SK-N-SH treated with all-trans-retinoic acid at 6 μM for 48 hours (cell line): ENCODE results near the gene RPS6KA2.

Experiments
- ATAC-seq: fragments of 200-7000 bp; cut with Tn5 transposase; 3 replicates; pipeline ENCODE4 v1.9.1; 2020; ENCODE audit warnings: mild to moderate bottlenecking, moderate library complexity
- ARNTL ChIP-seq: fragments of 450-650 bp; formaldehyde crosslinking; IDR thresholded peaks from 2 replicates; pipeline ENCODE4 v1.5.0; 2020; ENCODE audit warnings: low read depth, mild to moderate bottlenecking, moderate library complexity, borderline replicate concordance
- CSDC2 ChIP-seq: fragments of 250-450 bp; sonication (Bioruptor Pico); IDR thresholded peaks from 2 replicates; pipeline ENCODE4 v1.5.0; 2020; ENCODE audit warnings: mild to moderate bottlenecking, moderate library complexity
- ESRRG ChIP-seq: fragments of 250-450 bp; sonication (Bioruptor Pico); IDR thresholded peaks from 2 replicates; pipeline ENCODE4 v1.6.1; 2021; ENCODE audit warnings: mild to moderate bottlenecking
- GLIS3 ChIP-seq: fragments of 250-450 bp; sonication (Bioruptor Pico); IDR thresholded peaks from 2 replicates; pipeline ENCODE4 v1.5.0; 2020; ENCODE audit warnings: mild to moderate bottlenecking, moderate library complexity
- ISL1 ChIP-seq: fragments of 250-450 bp; sonication (Bioruptor Pico); IDR thresholded peaks from 2 replicates; pipeline ENCODE4 v2.1.2; 2022; ENCODE audit warnings: mild to moderate bottlenecking, moderate library complexity
- OSR1 ChIP-seq: fragments of 250-450 bp; sonication (Bioruptor Pico); IDR thresholded peaks from 2 replicates; pipeline ENCODE4 v1.8.0; 2022; ENCODE audit warnings: moderate library complexity, mild to moderate bottlenecking, inconsistent platforms
- PATZ1 ChIP-seq: fragments of 250-450 bp; sonication (Bioruptor Pico); IDR thresholded peaks from 2 replicates; pipeline ENCODE4 v1.8.0; 2020; ENCODE audit warnings: mild to moderate bottlenecking, moderate library complexity, borderline replicate concordance
- SNAI2 ChIP-seq: fragments of 250-450 bp; sonication (Bioruptor Pico); IDR thresholded peaks from 2 replicates; pipeline ENCODE4 v1.5.0; 2020; ENCODE audit warnings: mild to moderate bottlenecking, moderate library complexity
- TCF4 ChIP-seq: fragments of 250-450 bp; sonication (Bioruptor Pico); IDR thresholded peaks from 2 replicates; pipeline ENCODE4 v1.8.0; 2021; ENCODE audit warnings: mild to moderate bottlenecking, moderate library complexity, borderline replicate concordance
- TOX ChIP-seq: fragments of 250-450 bp; sonication (Bioruptor Pico); IDR thresholded peaks from 2 replicates; pipeline ENCODE4 v1.8.0; 2021; ENCODE audit warnings: mild to moderate bottlenecking, moderate library complexity, borderline replicate concordance
- TSHZ2 ChIP-seq: fragments of 250-450 bp; sonication (Bioruptor Pico); IDR thresholded peaks from 2 replicates; pipeline ENCODE4 v1.5.0; 2020; ENCODE audit warnings: mild to moderate bottlenecking, moderate library complexity
- ZC3H10 ChIP-seq: fragments of 250-450 bp; sonication (Bioruptor Pico); IDR thresholded peaks from 2 replicates; pipeline ENCODE4 v1.5.1; 2021; ENCODE audit warnings: mild to moderate bottlenecking, moderate library complexity
- ZFP3 ChIP-seq: fragments of 250-450 bp; sonication (Bioruptor Pico); IDR thresholded peaks from 2 replicates; pipeline ENCODE4 v1.5.0; 2020; ENCODE audit warnings: mild to moderate bottlenecking, moderate library complexity
- ZNF565 ChIP-seq: fragments of 450-650 bp; formaldehyde crosslinking; conservative IDR thresholded peaks from 2 replicates; pipeline ENCODE4 v1.5.0; 2020; ENCODE audit warnings: low read depth, mild to moderate bottlenecking, moderate library complexity
- ZNF70 ChIP-seq: fragments of 450-650 bp; formaldehyde crosslinking; IDR thresholded peaks from 2 replicates; pipeline ENCODE4 v1.5.0; 2020; ENCODE audit warnings: mild to moderate bottlenecking, moderate library complexity
- ZNF8 ChIP-seq: fragments of 450-650 bp; formaldehyde crosslinking; IDR thresholded peaks from 2 replicates; pipeline ENCODE4 v1.5.0; 2020; ENCODE audit warnings: mild to moderate bottlenecking, moderate library complexity
- TF ChIP-seq, protein P1 (sequence below): fragments of 250-450 bp; sonication (Bioruptor Pico); IDR thresholded peaks from 2 replicates; pipeline ENCODE4 v1.5.1; 2020; ENCODE audit warnings: low read depth, mild to moderate bottlenecking, moderate library complexity

Gene RPS6KA2

DNA sequence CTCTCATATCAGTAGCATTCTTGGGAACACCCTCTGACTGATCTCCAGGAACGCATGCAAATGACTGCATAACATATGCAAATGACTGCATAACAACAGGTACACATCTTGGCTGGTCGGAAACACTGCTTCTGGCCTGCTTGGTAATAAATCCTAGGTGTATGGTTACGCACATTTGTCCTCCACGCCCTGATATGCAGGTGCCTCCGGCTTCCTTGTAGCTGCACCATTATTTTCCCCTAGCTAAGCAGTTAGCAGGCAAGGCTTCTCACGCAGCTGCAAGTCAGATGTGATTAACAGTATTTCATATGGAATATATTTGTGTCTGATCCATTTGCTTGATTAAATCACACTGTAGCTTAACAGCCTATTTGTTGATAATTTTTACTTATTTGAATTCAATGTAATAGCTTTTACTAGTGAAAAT, 5.9 kb downstream of the RPS6KA2 start (continued):
- TF ChIP-seq TSHZ2 (CRISPR knock-in tag) (no peak), ZNF565 (CRISPR knock-in tag) (no peak), ZNF8 (no peak), ISL1 (CRISPR knock-in tag) (no peak), ZNF70 (CRISPR knock-in tag) (no peak), OSR1 (CRISPR knock-in tag) (no peak)
- TF ChIP-seq, protein P1, sequence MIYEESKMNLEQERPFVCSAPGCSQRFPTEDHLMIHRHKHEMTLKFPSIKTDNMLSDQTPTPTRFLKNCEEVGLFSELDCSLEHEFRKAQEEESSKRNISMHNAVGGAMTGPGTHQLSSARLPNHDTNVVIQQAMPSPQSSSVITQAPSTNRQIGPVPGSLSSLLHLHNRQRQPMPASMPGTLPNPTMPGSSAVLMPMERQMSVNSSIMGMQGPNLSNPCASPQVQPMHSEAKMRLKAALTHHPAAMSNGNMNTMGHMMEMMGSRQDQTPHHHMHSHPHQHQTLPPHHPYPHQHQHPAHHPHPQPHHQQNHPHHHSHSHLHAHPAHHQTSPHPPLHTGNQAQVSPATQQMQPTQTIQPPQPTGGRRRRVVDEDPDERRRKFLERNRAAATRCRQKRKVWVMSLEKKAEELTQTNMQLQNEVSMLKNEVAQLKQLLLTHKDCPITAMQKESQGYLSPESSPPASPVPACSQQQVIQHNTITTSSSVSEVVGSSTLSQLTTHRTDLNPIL (CRISPR knock-in tag): no peak

- peak; percentile 6 for ATAC-seq
- TF ChIP-seq SNAI2 (CRISPR knock-in tag) (0 out of 2 replicates have a peak, but pooled peaks have one; percentile 22), ZNF70 (CRISPR knock-in tag) (peak; percentile 92), TCF4 (CRISPR knock-in tag) (peak; percentile 48)
- TF ChIP-seq, protein P1 (CRISPR knock-in tag): no peak
These were observed 6.5 kb downstream of the RPS6KA2 start for GRCh38 chr6:166620478-166621113.

- TF ChIP-seq CSDC2 (CRISPR knock-in tag) (peak; percentile 16; the same call in 1 of the 2 replicates), ZFP3 (CRISPR knock-in tag) (0 out of 2 replicates have a peak, but pooled peaks have one; percentile 22), TOX (CRISPR knock-in tag) (no peak; the same call in 1 of the 2 replicates), ZC3H10 (CRISPR knock-in tag) (no peak), ISL1 (CRISPR knock-in tag) (peak; percentile 96), TSHZ2 (CRISPR knock-in tag) (0 out of 2 replicates have a peak, but pooled peaks have one; percentile 24), PATZ1 (CRISPR knock-in tag) (peak; percentile 36; the same call in 1 of the 2 replicates), ESRRG (CRISPR knock-in tag) (no peak), GLIS3 (0 out of 2 replicates have a peak, but pooled peaks have one; percentile 62), ARNTL (CRISPR knock-in tag) (no peak)
- TF ChIP-seq, protein P1 (CRISPR knock-in tag): peak; percentile 56; the same call in 1 of the 2 replicates
These were observed 7.1 kb downstream of the RPS6KA2 start for GRCh38 chr6:166619912-166620311.

More at GRCh38 chr6:166619912-166620311, 7.1 kb downstream of the RPS6KA2 start:
- peak; percentile 88 for ATAC-seq
